AG08396 (cell line): ENCODE data around the gene ZNF135.
A peak's percentile ranks its signal among the peaks of the same experiment; 100 is the strongest.

ENCODE experiments used
- DNase-seq: peaks from one replicate; pipeline ENCODE4 v3.0.0; 2012; ENCODE audit warnings: low spot score, mixed read lengths

The ZNF135 gene

DNA sequence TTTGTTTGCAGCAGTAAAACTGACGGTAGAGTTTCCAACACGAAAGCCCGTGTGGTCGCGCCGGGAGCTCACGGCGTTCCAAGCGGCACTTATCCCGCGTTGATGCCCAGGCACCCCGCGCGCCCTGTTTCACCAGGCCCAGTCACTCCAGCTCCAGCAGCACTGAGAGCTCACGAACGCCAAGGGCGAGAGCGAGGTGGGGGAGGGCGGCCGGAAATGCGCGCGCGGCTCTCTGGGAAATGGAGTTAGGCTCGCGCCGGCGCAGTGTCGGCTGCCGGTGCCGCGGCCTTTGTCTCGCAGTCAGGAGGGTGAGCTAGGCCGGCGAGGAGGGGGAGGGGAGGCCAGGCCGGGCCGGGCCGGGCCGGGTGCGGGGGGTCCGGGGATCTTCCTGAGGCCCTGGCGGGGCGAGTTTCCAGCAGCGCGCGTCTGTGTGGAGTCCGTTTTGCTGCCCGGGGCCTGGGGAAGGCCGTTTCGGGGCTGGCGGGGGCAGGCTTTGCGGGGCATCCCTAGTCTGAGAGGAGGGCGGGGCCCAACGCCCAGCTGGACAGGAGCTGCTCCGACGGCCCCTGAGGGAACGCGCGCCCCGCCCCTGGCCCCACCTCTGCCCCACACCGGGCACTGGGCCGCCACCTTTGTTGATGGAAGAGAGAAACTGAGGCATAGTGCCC lies at the start of gene ZNF135:
Gene ZNF135 (plus strand): TSS at position 280 of the 668 bp plus-strand sequence. CDS start 721 bp downstream, outside the sequence.
- peak; percentile 99 for DNase-seq

DNA sequence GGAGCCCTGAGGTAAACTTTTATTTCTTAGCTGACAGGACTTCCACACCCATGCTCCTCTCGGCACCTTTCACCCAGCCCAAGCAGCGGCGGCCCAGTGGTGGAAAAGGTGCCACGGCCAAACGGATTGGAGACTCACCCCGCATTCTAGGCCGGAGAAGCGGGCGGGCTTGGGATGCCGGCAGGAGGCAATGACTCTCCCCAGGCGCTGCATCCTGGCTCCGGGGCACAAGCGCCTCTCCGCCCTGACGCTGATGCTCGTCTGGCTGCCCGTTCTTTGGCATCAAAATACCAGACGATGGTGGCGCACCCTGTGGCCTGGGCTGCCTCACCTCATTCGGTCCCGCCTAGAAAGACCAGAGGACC lies 49.8 kb upstream of the ZNF135 start:
- no peak for DNase-seq

GRCh38 chr19:58009666-58010301 lies 49.3 kb upstream of the ZNF135 start:
- DNase-seq, result peak; percentile 85

GRCh38 chr19:58010507-58010906 lies 48.6 kb upstream of the ZNF135 start:
- no peak for DNase-seq

DNA sequence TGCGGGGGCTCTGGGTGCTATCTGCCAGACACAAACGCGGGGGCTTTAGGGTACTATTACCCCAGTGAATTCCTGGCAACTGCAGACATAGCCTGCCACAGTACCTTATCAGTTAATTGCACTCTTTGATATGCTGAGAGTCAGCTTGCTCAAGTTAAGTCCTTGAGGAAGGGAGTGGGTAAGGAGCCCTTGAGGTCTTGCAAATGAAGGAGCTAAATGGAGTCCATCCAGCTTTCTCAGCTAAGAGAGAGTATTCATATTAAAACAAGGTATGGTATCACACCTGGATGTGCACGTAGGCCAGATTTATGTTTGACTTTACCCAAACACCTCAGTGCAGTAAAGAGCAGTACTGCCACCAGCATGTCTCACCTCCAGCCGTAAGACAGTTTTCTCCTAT lies 44.9 kb upstream of the ZNF135 start:
- DNase-seq, result no peak

GRCh38 chr19:58020129-58020528 lies 39.0 kb upstream of the ZNF135 start:
- no peak for DNase-seq

GRCh38 chr19:58021541-58022282 lies 37.4 kb upstream of the ZNF135 start:
- DNase-seq, result peak; percentile 60

- no peak for DNase-seq
Observed at GRCh38 chr19:58022283-58022660, 36.8 kb upstream of the ZNF135 start.

- no peak for DNase-seq
Observed at GRCh38 chr19:58024661-58025060, 34.4 kb upstream of the ZNF135 start.

DNA sequence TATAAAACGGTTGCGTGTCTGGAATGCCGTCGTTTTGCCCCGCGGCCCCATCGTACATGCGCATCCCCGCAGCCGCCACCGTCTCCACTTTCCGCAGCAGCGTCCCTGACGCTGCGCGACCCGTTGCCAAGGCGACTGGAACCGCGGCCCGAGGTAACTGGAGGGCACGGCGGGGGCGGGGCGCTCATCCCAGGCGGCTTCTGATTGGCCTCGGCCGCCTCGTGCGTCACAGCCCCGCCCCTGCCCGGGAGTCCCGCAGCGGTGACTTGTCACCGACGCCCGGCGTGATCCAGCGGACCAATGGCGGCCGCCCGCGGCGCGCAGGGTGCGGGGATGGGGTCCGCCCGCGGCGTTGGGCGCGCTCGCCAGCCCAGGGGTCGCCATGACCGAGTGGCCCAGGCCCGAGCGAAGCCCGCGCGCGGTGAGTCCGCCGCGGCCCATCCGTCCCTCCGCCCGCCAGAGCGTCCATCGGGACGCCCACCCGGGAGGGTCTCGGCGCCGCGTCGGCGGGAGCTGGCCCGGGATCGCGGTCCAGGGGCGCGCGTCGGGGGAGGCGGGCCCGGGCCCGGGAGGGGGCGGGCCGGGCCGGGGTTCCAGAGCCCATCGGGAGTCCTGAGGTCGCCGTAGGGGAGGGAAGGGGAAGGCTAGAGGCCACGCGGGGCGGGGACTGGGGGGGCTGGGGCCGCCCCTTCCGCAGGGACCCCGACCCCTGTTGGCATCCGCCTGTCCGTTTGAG lies 25.2 kb upstream of the ZNF135 start, which contains the start of gene ZSCAN1:
Gene ZSCAN1 (plus strand): TSS at position 285 of the 736 bp plus-strand sequence. CDS start 3,812 bp downstream, outside the sequence.
- peak; percentile 95 for DNase-seq

DNA sequence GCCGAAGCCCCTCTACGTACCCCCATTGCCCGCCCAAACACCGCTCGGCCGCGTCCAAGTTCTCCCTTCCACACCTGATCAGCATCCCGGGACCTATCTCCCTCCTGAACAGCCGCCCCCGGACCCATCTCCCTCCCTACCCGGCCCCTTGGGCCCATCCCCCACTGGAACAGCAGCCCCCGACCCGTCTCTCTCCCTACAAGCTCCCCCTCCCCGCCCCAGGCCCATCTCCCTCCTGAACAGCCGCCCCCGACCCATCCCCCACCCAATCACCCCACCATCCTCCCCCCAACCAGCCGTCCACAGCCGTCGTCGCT lies 24.6 kb upstream of the ZNF135 start:
- no peak for DNase-seq

GRCh38 chr19:58035863-58036262 lies 23.2 kb upstream of the ZNF135 start:
- DNase-seq, result no peak

DNA sequence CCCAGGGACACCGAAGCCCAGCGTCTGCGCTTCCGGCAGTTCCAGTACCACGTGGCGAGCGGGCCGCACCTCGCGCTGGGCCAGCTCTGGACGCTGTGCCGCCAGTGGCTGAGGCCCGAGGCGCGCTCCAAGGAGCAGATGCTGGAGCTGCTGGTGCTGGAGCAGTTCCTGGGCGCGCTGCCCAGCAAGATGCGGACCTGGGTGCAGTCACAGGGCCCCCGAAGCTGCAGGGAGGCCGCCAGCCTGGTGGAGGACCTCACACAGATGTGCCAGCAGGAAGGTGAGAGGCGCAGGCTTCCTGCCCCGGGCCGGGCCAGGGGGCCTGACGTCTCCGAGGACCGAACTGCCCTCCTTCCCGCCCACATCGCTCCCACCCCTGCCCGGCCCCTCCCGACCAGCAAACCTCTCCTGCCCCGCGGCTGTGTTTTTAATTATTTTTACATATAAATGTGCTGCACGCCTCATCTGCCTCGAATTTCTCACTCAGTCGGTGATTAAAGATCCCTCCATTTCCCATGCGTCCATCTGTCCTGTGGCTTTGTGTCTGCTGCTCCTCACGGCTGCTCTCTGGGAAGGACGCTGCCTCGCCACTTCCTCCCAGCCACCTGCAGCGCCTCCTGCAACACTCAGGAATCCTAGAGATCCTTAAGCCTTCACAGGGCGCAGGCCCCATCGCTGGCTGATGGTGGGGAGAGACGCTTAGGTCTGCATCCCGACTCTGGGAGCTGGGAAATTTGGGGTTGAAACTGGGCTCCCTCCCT lies 21.0 kb upstream of the ZNF135 start:
- no peak for DNase-seq

- DNase-seq, result no peak
Observed at GRCh38 chr19:58038688-58039204, 20.3 kb upstream of the ZNF135 start.

- DNase-seq, result no peak
Observed at GRCh38 chr19:58040751-58041525, 18.1 kb upstream of the ZNF135 start.

DNA sequence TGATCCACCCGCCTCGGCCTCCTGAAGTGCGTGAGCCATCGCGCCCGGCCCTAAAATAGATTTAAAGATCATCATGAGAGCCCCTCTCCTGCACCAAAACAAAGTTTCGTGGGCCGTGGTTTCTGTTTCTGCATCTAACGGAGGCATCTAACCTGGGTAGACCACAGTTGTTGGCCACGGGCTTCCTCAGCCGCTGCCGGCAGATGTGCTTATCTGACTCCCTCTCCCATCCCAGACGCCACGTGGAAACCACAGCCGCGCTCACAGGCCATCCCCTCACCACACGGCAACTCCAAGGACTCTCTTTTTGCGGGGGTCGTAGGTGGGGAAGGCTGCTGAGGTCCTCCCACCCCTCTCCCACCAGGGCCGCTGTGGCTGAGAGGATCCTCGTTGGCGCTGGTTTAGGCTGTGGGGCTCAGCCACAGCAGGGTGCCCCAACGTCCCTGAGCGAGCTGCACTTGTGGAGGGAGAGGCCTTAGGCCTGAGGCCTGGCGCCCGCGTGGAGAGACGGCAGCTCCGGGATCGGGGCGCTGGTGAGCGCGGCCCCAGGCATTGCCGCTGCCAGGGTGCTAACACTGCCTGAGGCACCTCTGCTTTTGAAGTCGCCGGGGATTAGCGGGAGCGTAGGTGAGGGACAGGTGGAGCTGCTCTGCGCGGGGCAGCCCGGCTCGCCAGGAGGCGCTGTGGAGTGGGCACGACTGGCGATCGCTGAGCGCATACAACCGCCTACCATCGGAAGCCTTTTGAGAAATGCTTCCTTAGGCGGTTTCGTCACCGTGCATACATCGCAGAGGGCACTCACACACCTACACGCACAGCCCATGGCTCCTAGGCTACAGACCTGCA lies 16.4 kb upstream of the ZNF135 start:
- DNase-seq, result no peak

GRCh38 chr19:58044391-58044790 lies 14.7 kb upstream of the ZNF135 start:
- DNase-seq, result no peak

DNA sequence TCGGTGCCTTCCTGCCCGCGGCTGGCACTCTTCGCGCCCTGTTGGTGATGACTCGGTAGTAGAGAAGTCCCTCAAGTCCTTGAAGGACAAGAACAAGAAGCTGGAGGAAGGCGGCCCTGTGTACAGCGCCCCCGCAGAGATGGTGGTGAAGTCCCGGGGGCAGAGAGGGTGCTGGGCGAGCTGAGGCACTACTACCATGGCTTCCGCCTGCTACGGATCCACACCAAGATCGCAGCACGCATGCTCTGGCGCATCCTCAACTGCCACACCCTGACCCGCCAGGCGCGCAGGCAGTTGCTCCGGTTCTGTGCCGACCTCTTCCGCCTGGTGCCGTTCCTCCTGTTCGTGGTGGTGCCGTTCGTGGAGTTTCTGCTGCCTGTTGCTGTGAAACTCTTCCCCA lies 14.2 kb upstream of the ZNF135 start:
- DNase-seq, result no peak

- no peak for DNase-seq
Observed at GRCh38 chr19:58045411-58046050, 13.6 kb upstream of the ZNF135 start.
